ENCODE measurements around the gene HEXIM1. TPM values are rescaled to one million over a fixed set of nuclear protein-coding genes. Genes with fewer than 3 reads are reported as not detected.

Gene HEXIM1
- total RNA-seq, 1 donor from 2014 or later, result 67.9 TPM

- Mint-ChIP-seq H3K27me3 (ENCODE audit: insufficient read depth) (no peaks in the 10 kb centered on the region), H3K36me3 (ENCODE audit: low read depth) (peaks cover 22% of the 10 kb centered on the region), H3K4me3 (no peak overlapping the region), H3K27ac (no peak overlapping the region), H3K9me3 (no peaks in the 10 kb centered on the region), H3K4me1 (ENCODE audit: low read depth) (no peaks in the 10 kb centered on the region)
- DNase-seq (ENCODE audit: low spot score), result no peak
- intact Hi-C loops (cut with micrococcal nuclease), result no loop called here
Observed at GRCh38 chr17:45107293-45108010, 40.8 kb upstream of the HEXIM1 start.

GRCh38 chr17:45108051-45108450 is 40.2 kb upstream of the HEXIM1 start:
- no peaks in the 10 kb centered on the region for H3K4me1 Mint-ChIP-seq (ENCODE audit: low read depth)
- DNase-seq (ENCODE audit: low spot score), result no peak
- no peaks in the 10 kb centered on the region for H3K9me3 Mint-ChIP-seq
- no peak overlapping the region for H3K4me3 Mint-ChIP-seq
- no peaks in the 10 kb centered on the region for H3K27me3 Mint-ChIP-seq (ENCODE audit: insufficient read depth)
- intact Hi-C loops (cut with micrococcal nuclease), result no loop called here
- no peak overlapping the region for H3K27ac Mint-ChIP-seq
- peaks cover 17% of the 10 kb centered on the region for H3K36me3 Mint-ChIP-seq (ENCODE audit: low read depth)

- DNase-seq (ENCODE audit: low spot score), result no peak
- Mint-ChIP-seq H3K27ac (no peak overlapping the region), H3K9me3 (no peaks in the 10 kb centered on the region), H3K4me3 (no peak overlapping the region), H3K36me3 (ENCODE audit: low read depth) (peaks cover 11% of the 10 kb centered on the region), H3K4me1 (ENCODE audit: low read depth) (no peaks in the 10 kb centered on the region), H3K27me3 (ENCODE audit: insufficient read depth) (no peaks in the 10 kb centered on the region)
- intact Hi-C loops (cut with micrococcal nuclease), result no loop called here
Observed at GRCh38 chr17:45108595-45109521, 39.4 kb upstream of the HEXIM1 start.

- H3K27ac Mint-ChIP-seq, result no peak overlapping the region
- intact Hi-C loops (cut with micrococcal nuclease), result no loop called here
- no peaks in the 10 kb centered on the region for H3K9me3 Mint-ChIP-seq
- H3K4me1 Mint-ChIP-seq (ENCODE audit: low read depth), result no peaks in the 10 kb centered on the region
- no peak for DNase-seq (ENCODE audit: low spot score)
- H3K36me3 Mint-ChIP-seq (ENCODE audit: low read depth), result peaks cover 4% of the 10 kb centered on the region
- no peaks in the 10 kb centered on the region for H3K27me3 Mint-ChIP-seq (ENCODE audit: insufficient read depth)
- no peak overlapping the region for H3K4me3 Mint-ChIP-seq
Observed at GRCh38 chr17:45110676-45111611, 37.3 kb upstream of the HEXIM1 start.

GRCh38 chr17:45111850-45112249 is 36.4 kb upstream of the HEXIM1 start:
- no peaks in the 10 kb centered on the region for H3K9me3 Mint-ChIP-seq
- H3K4me3 Mint-ChIP-seq, result no peak overlapping the region

GRCh38 chr17:45112559-45113423 is 35.5 kb upstream of the HEXIM1 start:
- intact Hi-C loops (cut with micrococcal nuclease), result no loop called here

More at GRCh38 chr17:45111850-45112249, 36.4 kb upstream of the HEXIM1 start:
- Mint-ChIP-seq H3K4me1 (ENCODE audit: low read depth) (no peaks in the 10 kb centered on the region), H3K36me3 (ENCODE audit: low read depth) (peaks cover 4% of the 10 kb centered on the region), H3K27ac (no peak overlapping the region), H3K27me3 (ENCODE audit: insufficient read depth) (no peaks in the 10 kb centered on the region)
- no peak for DNase-seq (ENCODE audit: low spot score)
- intact Hi-C loops (cut with micrococcal nuclease), result no loop called here

GRCh38 chr17:45113424-45113754 is 34.9 kb upstream of the HEXIM1 start:
- no peak for DNase-seq (ENCODE audit: low spot score)
- Mint-ChIP-seq H3K36me3 (ENCODE audit: low read depth) (no peaks in the 10 kb centered on the region), H3K4me1 (ENCODE audit: low read depth) (no peaks in the 10 kb centered on the region), H3K27ac (no peak overlapping the region), H3K27me3 (ENCODE audit: insufficient read depth) (no peaks in the 10 kb centered on the region), H3K4me3 (no peak overlapping the region), H3K9me3 (no peaks in the 10 kb centered on the region)
- intact Hi-C loops (cut with micrococcal nuclease), result no loop called here

More at GRCh38 chr17:45112559-45113423, 35.5 kb upstream of the HEXIM1 start:
- Mint-ChIP-seq H3K9me3 (no peaks in the 10 kb centered on the region), H3K36me3 (ENCODE audit: low read depth) (peaks cover 4% of the 10 kb centered on the region), H3K27ac (no peak overlapping the region), H3K4me3 (no peak overlapping the region), H3K27me3 (ENCODE audit: insufficient read depth) (no peaks in the 10 kb centered on the region), H3K4me1 (ENCODE audit: low read depth) (no peaks in the 10 kb centered on the region)
- DNase-seq (ENCODE audit: low spot score), result no peak

GRCh38 chr17:45114117-45114932 is 34.0 kb upstream of the HEXIM1 start:
- DNase-seq (ENCODE audit: low spot score), result no peak
- H3K36me3 Mint-ChIP-seq (ENCODE audit: low read depth), result no peaks in the 10 kb centered on the region
- intact Hi-C loops (cut with micrococcal nuclease), result no loop called here
- peaks cover 4% of the 10 kb centered on the region for H3K27me3 Mint-ChIP-seq (ENCODE audit: insufficient read depth)
- H3K27ac Mint-ChIP-seq, result no peak overlapping the region
- H3K4me3 Mint-ChIP-seq, result no peak overlapping the region
- H3K4me1 Mint-ChIP-seq (ENCODE audit: low read depth), result no peaks in the 10 kb centered on the region
- H3K9me3 Mint-ChIP-seq, result no peaks in the 10 kb centered on the region

- Mint-ChIP-seq H3K4me1 (ENCODE audit: low read depth) (no peaks in the 10 kb centered on the region), H3K9me3 (no peaks in the 10 kb centered on the region), H3K27me3 (ENCODE audit: insufficient read depth) (peaks cover 7% of the 10 kb centered on the region), H3K4me3 (no peak overlapping the region), H3K36me3 (ENCODE audit: low read depth) (no peaks in the 10 kb centered on the region), H3K27ac (no peak overlapping the region)
- intact Hi-C loops (cut with micrococcal nuclease), result no loop called here
- DNase-seq (ENCODE audit: low spot score), result no peak
Observed at GRCh38 chr17:45115015-45115625, 33.2 kb upstream of the HEXIM1 start.

- Mint-ChIP-seq H3K4me1 (ENCODE audit: low read depth) (no peaks in the 10 kb centered on the region), H3K27ac (no peak overlapping the region), H3K36me3 (ENCODE audit: low read depth) (no peaks in the 10 kb centered on the region)
Observed at GRCh38 chr17:45115871-45116270, 32.4 kb upstream of the HEXIM1 start.

GRCh38 chr17:45116434-45117016 is 31.8 kb upstream of the HEXIM1 start:
- H3K4me1 Mint-ChIP-seq (ENCODE audit: low read depth), result no peaks in the 10 kb centered on the region
- H3K36me3 Mint-ChIP-seq (ENCODE audit: low read depth), result no peaks in the 10 kb centered on the region
- peaks cover 10% of the 10 kb centered on the region for H3K27me3 Mint-ChIP-seq (ENCODE audit: insufficient read depth)
- DNase-seq (ENCODE audit: low spot score), result no peak
- intact Hi-C loops (cut with micrococcal nuclease), result no loop called here
- H3K27ac Mint-ChIP-seq, result no peak overlapping the region
- no peaks in the 10 kb centered on the region for H3K9me3 Mint-ChIP-seq
- no peak overlapping the region for H3K4me3 Mint-ChIP-seq

More at GRCh38 chr17:45115871-45116270, 32.4 kb upstream of the HEXIM1 start:
- intact Hi-C loops (cut with micrococcal nuclease), result no loop called here
- no peak for DNase-seq (ENCODE audit: low spot score)
- peaks cover 7% of the 10 kb centered on the region for H3K27me3 Mint-ChIP-seq (ENCODE audit: insufficient read depth)
- H3K4me3 Mint-ChIP-seq, result no peak overlapping the region
- H3K9me3 Mint-ChIP-seq, result no peaks in the 10 kb centered on the region
